GM19452 (cell line): Measurements from ENCODE around the gene RERE.
"Not testable (repeated sequence)": the region's sequence is repeated elsewhere in the genome, so short reads cannot be mapped to it uniquely, and the experiment has no call there.

Experiments
- ATAC-seq: cut with Tn5 transposase; IDR thresholded peaks from one replicate; pipeline ENCODE4 v1.9.1; 2021; ENCODE audit not compliant: unreplicated experiment

RERE gene

GRCh38 chr1:8394456-8395321 is 422.8 kb downstream of the RERE start:
- ATAC-seq, result no peak

GRCh38 chr1:8392522-8392921 is 424.9 kb downstream of the RERE start:
- ATAC-seq, result no peak

GRCh38 chr1:8390707-8391106 is 426.7 kb downstream of the RERE start:
- no peak for ATAC-seq

GRCh38 chr1:8389958-8390535 is 427.4 kb downstream of the RERE start:
- ATAC-seq, result no peak

GRCh38 chr1:8388732-8389562 is 428.5 kb downstream of the RERE start:
- ATAC-seq, result no peak

GRCh38 chr1:8386247-8386646 is 431.2 kb downstream of the RERE start:
- no peak for ATAC-seq

GRCh38 chr1:8384577-8384976 is 432.9 kb downstream of the RERE start:
- no peak for ATAC-seq

DNA sequence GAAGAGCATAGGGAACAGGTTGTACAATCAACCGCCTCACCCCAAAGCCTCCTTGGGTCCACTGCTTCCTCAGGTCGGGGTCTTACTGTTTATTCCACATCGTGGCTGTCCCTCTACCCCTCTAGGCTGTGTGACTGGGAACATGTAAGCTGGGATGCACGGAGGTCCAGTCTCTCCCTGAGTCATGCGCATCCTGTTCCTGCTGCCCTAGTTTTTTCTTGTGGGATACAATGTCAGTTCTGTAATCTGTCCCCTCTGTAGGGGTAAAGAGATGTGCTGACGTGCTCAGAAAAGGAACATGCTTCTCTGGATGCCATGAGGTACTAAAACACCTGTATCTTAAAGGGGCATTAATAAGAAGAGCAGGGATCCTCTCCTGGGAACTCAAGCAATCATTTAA is 433.4 kb downstream of the RERE start:
- no peak for ATAC-seq

GRCh38 chr1:8382608-8383505 is 434.6 kb downstream of the RERE start:
- no peak for ATAC-seq

DNA sequence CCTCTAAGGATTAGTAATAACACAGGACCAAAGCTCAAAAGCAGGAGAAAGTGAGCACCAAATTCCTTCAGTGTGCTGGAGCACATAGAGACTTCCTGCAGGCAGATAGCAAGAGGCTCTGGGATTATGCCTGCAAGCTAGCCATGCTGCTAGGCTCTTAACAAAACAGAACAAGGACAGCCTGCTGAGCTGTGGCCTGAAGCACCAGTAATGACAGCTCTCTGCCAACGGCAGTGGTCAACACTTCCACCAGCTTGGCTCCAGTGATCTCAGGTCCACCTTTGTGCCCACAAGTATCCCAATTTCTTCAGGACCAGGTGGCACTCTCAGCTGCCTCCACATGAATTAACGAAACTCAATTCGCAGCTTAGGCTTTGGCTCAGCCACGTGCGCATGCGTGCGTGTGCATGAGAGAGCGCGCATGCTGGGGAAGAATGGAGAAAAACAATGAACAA is 435.4 kb downstream of the RERE start:
- no peak for ATAC-seq

DNA sequence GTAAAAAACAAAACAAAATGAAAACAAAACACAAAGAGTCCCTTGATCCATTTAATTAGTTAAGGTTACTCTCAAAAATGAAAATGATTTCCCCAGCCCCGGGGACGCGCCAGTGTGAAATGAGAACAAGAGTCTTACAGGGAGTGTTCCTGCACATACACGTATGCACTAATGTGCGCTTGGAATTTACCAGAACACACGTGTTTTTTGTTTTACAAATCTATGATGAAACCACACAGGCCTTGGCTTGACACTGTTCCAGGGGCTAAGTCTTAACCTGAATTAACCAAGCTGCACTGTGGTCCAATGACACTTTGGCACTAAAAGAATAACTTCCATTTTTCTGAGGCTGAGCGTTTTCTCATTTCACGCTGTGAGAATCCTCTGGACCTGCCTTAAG is 435.8 kb downstream of the RERE start:
- no peak for ATAC-seq

- ATAC-seq, result not testable (repeated sequence)
These were observed 437.1 kb downstream of the RERE start for GRCh38 chr1:8380310-8380709.

- ATAC-seq, result no peak
These were observed 437.8 kb downstream of the RERE start for GRCh38 chr1:8379513-8380186.

GRCh38 chr1:8378981-8379470 is 438.4 kb downstream of the RERE start:
- ATAC-seq, result no peak

DNA sequence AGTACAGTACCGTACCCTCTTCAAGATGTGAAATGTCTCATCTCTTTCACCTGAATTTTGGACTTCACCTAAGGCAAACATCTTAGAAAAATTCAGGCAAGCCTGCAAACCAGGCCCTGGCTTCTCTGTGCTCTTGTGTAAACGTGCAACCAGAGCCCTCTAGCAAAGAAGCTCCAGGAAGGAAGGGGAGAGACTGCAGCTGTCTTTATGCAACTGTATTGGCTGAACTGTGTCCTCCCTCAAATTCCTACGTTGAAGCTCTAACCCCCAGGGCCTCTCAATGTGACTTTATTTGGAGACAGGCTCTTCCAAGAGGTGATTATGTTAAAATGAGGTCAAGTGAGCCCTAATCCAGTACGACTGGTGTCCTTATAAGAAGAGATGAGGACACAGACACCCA is 439.3 kb downstream of the RERE start:
- ATAC-seq, result no peak

GRCh38 chr1:8377271-8377981 is 440.0 kb downstream of the RERE start:
- ATAC-seq, result no peak

DNA sequence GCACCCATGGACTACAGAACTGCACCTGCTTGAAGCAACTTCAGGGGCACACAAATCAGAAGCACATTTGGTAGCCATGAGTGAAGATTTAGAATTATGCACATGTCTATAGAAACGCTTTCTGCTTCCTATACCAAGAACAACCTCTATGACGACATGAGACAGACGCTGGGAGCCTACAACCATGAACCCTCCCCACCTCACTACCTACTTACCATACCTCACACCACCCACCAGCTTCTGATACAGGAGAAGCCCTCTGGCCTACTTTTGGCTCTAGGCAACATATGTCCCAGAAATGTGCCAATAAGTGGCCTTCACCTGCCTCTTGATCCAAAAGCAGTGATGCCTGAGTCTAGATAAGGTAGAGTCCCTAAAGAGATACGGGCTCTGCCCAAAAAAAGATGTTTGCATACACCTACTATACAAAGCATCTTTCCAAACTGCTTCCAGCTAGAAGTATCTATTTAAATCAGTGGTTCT is 441.0 kb downstream of the RERE start:
- ATAC-seq, result no peak

DNA sequence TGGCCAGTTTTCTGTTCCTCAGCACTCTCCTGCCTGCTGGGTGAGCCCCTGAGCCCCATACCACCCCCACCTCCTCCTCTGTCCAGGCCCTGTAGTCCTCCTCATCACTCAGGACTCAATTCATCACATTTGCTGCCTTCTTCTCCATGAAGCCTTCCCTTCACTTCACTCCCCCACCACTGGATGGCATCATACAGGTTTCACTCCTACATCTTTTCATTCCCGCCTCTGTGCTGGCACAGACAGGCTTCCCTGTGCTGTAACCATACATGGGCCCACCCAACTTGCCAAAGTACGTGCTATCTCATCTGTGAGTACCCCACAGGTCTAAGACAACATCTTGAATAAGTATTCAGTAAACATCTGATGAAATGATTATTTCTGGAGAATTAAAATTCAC is 442.6 kb downstream of the RERE start:
- ATAC-seq, result no peak

GRCh38 chr1:8374356-8374755 is 443.1 kb downstream of the RERE start:
- no peak for ATAC-seq
